T-helper 17 cell (primary cell): ENCODE data around the gene CEACAM6. TPM values are rescaled to one million over a fixed set of nuclear protein-coding genes. Genes with fewer than 3 reads are reported as not detected.
"Not testable (repeated sequence)": the region's sequence is repeated elsewhere in the genome, so short reads cannot be mapped to it uniquely, and the experiment has no call there.

Source experiments
- ATAC-seq: fragments of 150-1000 bp; cut with Tn5 transposase; 2 replicates; pipeline ENCODE4 v1.10.0; 2021; ENCODE audit warnings: mild to moderate bottlenecking, moderate library complexity
- DNase-seq, 3 donors: peaks; one replicate each; pipeline versions ENCODE4 v3.0.0 to v3.0.0-alpha.2; 2020 to 2021
- H3K9me3 ChIP-seq: one replicate; pipeline ENCODE4 v1.7.0; 2013; ENCODE audit warnings: low read length, mild to moderate bottlenecking; ENCODE audit not compliant: control insufficient read depth, poor library complexity, severe bottlenecking
- H3K27ac Mint-ChIP-seq: one replicate; pipeline ENCODE4 v1.8.0; 2022; ENCODE audit warnings: mild to moderate bottlenecking, moderate library complexity, mixed read lengths
- H3K27me3 Mint-ChIP-seq: one replicate; pipeline ENCODE4 v1.8.0; 2022; ENCODE audit warnings: mixed read lengths
- H3K36me3 Mint-ChIP-seq: one replicate; pipeline ENCODE4 v1.8.0; 2022; ENCODE audit warnings: low read depth, mixed read lengths
- H3K4me1 Mint-ChIP-seq: one replicate; pipeline ENCODE4 v1.8.0; 2022; ENCODE audit warnings: mild to moderate bottlenecking, mixed read lengths
- H3K4me3 Mint-ChIP-seq: one replicate; pipeline ENCODE4 v1.8.0; 2022; ENCODE audit warnings: mild to moderate bottlenecking, moderate library complexity, mixed read lengths
- total RNA-seq, 4 donors: library from RNA in 2 of 4; stranded (reverse) in 2 of 4; gene quantifications; one replicate each; pipeline ENCODE4 v1.2.3 and lab custom pipeline; 2022 to 2026

The CEACAM6 gene
- total RNA-seq, 2 donors from 2014 or later, result not detected

DNA sequence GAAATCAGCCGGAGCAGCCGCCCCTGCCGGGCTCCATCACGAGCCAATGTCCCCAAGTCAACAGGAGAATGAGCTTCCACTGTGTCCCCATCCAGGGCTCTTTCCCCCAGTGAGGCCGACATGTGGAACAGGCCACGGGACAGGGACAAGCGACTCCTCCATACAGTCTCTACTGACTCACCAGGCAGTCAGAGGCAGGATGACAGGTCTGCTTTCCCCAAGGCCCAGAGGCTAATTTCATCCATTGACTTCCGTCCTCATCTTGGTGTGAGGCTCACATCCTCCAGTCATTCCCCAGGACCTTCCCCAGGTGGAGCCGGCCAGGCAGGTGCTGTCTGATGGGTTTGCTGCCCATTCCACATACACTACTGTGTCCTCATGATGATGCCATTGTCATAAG lies 3.5 kb downstream of the CEACAM6 start:
- H3K27me3 Mint-ChIP-seq, result peaks cover 85% of the 10 kb centered on the region
- ATAC-seq, result no peak
- H3K4me3 Mint-ChIP-seq, result no peak overlapping the region
- peaks cover 6% of the 10 kb centered on the region for H3K36me3 Mint-ChIP-seq
- H3K4me1 Mint-ChIP-seq, result peaks cover 7% of the 10 kb centered on the region
- H3K27ac Mint-ChIP-seq, result no peak overlapping the region
- no peaks in the 10 kb centered on the region for H3K9me3 ChIP-seq
- DNase-seq, result no peak

DNA sequence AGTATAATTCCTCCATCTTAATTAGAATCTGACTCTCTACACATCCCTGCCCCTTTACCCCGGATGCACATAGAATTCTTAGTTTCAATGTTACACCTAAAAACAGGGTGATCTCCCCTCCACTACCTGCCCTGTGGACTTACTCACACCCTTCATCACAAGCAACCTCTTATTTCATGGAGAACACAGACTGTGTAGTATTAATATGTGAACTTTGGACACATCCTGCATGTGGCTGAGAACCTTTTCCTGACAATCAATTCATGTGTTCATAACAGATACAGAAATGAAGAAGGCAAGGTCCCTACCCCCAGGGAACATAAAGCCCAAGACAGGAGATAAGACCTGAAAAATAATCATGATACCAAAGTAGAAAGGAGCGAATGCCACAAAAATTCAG lies 11.8 kb downstream of the CEACAM6 start:
- DNase-seq (no peak), ATAC-seq (no peak)
- H3K27ac Mint-ChIP-seq, result no peak overlapping the region
- no peaks in the 10 kb centered on the region for H3K9me3 ChIP-seq
- H3K4me1 Mint-ChIP-seq, result peaks cover 4% of the 10 kb centered on the region
- H3K27me3 Mint-ChIP-seq, result peaks cover 75% of the 10 kb centered on the region
- H3K4me3 Mint-ChIP-seq, result no peak overlapping the region
- peaks cover 11% of the 10 kb centered on the region for H3K36me3 Mint-ChIP-seq

DNA sequence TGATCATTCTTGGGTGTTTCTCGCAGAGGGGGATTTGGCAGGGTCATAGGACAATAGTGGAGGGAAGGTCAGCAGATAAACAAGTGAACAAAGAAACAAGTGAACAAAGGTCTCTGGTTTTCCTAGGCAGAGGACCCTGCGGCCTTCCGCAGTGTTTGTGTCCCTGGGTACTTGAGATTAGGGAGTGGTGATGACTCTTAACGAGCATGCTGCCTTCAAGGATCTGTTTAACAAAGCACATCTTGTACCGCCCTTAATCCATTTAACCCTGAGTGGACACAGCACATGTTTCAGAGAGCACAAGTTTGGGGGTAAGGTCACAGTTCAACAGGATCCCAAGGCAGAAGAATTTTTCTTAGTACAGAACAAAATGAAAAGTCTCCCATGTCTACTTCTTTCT lies 12.8 kb downstream of the CEACAM6 start:
- peaks cover 75% of the 10 kb centered on the region for H3K27me3 Mint-ChIP-seq
- not testable (repeated sequence) for H3K27ac Mint-ChIP-seq, DNase-seq, H3K36me3 Mint-ChIP-seq, H3K4me3 Mint-ChIP-seq, ATAC-seq, H3K9me3 ChIP-seq
- peaks cover 12% of the 10 kb centered on the region for H3K4me1 Mint-ChIP-seq

DNA sequence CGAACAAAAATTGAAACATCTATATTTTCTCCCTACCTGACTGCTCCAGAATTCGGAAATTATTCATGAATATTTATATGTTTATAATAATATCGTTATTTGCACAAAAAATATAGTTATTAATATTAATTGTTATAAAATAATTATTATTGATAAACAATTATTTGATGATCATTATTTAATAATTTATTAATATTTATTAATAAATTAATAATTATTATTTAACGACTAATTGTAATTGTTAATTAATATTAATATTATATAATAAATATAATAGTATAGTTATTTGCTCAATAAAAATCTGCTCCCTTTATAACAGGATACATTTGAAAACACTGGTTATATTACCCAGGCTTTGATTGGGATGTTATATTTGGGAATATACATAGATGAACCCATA lies 14.3 kb downstream of the CEACAM6 start:
- peaks cover 26% of the 10 kb centered on the region for H3K4me1 Mint-ChIP-seq
- H3K4me3 Mint-ChIP-seq, result no peak overlapping the region
- H3K36me3 Mint-ChIP-seq, result peaks cover 7% of the 10 kb centered on the region
- peaks cover 73% of the 10 kb centered on the region for H3K27me3 Mint-ChIP-seq
- ATAC-seq (no peak), DNase-seq (no peak)
- no peaks in the 10 kb centered on the region for H3K9me3 ChIP-seq
- H3K27ac Mint-ChIP-seq, result no peak overlapping the region

DNA sequence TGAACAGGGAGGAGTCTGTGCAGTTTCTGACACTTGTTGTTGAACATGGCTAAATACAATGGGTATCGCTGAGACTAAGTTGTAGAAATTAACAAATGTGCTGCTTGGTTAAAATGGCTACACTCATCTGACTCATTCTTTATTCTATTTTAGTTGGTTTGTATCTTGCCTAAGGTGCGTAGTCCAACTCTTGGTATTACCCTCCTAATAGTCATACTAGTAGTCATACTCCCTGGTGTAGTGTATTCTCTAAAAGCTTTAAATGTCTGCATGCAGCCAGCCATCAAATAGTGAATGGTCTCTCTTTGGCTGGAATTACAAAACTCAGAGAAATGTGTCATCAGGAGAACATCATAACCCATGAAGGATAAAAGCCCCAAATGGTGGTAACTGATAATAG lies 16.1 kb downstream of the CEACAM6 start:
- DNase-seq (no peak), ATAC-seq (no peak)
- H3K9me3 ChIP-seq, result no peaks in the 10 kb centered on the region
- Mint-ChIP-seq H3K27me3 (peaks cover 69% of the 10 kb centered on the region), H3K4me3 (no peak overlapping the region), H3K4me1 (peaks cover 30% of the 10 kb centered on the region), H3K36me3 (peaks cover 5% of the 10 kb centered on the region), H3K27ac (no peak overlapping the region)

DNA sequence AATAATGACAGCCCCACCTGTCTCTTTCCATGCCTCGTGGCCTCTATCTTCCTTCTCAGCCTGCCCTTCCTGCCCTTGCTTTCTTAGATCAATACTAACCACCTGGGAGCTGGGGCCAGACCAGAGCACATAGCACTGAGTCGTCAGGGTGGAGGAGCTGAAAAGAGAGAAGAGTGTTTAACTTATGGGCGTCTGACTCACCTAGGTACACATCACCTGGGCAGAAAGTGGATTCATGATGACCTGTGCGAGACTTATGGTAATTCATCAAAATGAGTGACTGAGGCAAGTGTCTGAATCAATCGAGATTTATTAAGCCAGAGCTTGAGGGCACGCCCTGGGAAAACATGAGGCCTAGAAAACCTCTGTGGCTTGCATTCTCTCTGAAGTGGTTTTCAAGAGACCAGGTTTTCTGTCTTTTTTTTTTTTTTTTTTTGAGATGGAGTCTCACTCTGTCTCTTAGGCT lies 19.2 kb downstream of the CEACAM6 start:
- Mint-ChIP-seq H3K27me3 (peaks cover 74% of the 10 kb centered on the region), H3K4me3 (peak overlapping the region; percentile 72), H3K4me1 (peaks cover 28% of the 10 kb centered on the region), H3K36me3 (peaks cover 3% of the 10 kb centered on the region), H3K27ac (peak overlapping the region; percentile 51)
- DNase-seq (peak in 2 of 3 donors; percentile 22 to 27), ATAC-seq (peak; percentile 94)
- no peaks in the 10 kb centered on the region for H3K9me3 ChIP-seq

DNA sequence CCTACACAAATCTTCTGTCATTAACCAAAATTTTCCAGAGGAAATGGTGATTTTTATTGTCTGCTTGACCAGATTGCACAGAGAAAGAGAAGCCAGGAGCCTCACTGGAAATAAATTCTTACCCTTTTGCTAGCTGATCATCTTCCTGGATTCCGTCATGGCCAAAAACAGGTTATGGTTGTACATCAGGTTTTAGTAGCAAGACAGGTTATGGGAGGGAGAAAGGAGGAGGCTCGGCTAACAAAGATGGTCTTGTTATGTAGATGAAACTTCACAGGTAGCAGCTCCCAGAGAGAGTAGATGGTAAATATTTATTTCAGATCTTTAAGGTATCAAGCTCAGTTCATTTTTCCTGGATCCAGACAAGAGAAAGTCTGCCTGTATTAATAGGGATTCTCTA lies 21.4 kb downstream of the CEACAM6 start:
- H3K36me3 Mint-ChIP-seq, result peaks cover 3% of the 10 kb centered on the region
- DNase-seq (no peak), ATAC-seq (no peak)
- H3K4me3 Mint-ChIP-seq, result no peak overlapping the region
- H3K9me3 ChIP-seq, result no peaks in the 10 kb centered on the region
- H3K4me1 Mint-ChIP-seq, result peaks cover 30% of the 10 kb centered on the region
- H3K27me3 Mint-ChIP-seq, result peaks cover 79% of the 10 kb centered on the region
- no peak overlapping the region for H3K27ac Mint-ChIP-seq

DNA sequence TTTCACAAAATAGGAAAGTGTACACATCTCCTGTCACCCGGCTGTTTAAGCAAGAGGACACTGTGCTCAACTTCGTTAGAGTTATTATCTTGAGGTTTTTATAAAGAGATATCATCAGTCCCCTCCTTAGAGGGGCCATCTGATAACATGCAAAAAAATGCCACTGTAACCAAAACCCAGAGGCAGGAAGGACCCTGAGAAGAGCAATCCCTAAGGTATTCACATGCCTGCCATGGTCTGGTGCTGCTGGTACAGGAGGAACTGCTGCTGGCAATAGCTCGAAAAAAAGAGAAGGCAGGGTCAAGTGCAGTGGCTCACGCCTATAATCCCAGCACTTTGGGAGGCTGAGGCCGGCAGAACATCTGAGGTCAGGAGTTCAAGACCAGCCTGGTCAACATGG lies 28.3 kb downstream of the CEACAM6 start:
- peaks cover 17% of the 10 kb centered on the region for H3K4me1 Mint-ChIP-seq
- H3K9me3 ChIP-seq, result no peaks in the 10 kb centered on the region
- no peaks in the 10 kb centered on the region for H3K36me3 Mint-ChIP-seq
- H3K4me3 Mint-ChIP-seq, result no peak overlapping the region
- peaks cover 74% of the 10 kb centered on the region for H3K27me3 Mint-ChIP-seq
- DNase-seq (no peak), ATAC-seq (no peak)
- H3K27ac Mint-ChIP-seq, result no peak overlapping the region

DNA sequence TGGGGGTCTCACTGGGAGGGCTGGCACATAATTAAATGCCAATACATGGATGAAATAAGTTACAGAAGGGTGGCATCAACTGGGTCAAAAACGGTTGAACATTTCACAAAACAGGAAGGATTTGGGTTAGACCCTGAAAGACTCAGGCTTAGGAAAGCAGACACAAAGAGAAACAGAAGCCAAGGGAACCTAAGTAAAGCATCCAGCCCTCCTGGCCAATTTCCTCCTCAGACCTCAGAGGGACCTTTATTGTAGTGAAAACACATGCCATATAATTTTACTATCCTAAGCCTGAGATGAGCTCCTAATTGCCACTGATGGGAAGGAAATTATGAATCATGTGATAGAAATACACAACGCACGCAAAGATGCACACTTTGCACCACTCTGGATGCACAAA lies 29.0 kb downstream of the CEACAM6 start:
- peaks cover 79% of the 10 kb centered on the region for H3K27me3 Mint-ChIP-seq

DNA sequence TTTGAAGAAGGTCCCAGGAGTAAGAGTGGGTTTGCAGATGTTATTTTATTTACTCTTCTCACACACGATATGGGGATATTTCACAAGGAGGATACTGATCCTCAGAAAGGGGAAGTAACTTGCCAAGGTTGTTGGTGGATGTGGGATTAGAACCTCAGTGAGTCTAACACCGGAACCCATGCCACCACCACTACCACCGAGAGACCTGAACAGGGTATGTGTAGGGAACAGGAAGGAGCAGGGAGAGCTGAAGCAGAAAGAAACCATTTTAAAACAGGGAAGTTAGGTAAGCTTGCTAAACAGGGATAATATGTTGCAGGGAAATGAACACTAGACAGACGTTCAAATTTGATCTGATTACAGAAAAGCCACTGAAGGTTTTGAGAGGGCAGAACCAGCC lies 29.4 kb downstream of the CEACAM6 start:
- Mint-ChIP-seq H3K27me3 (peaks cover 77% of the 10 kb centered on the region), H3K36me3 (no peaks in the 10 kb centered on the region), H3K4me1 (peaks cover 17% of the 10 kb centered on the region), H3K4me3 (peak overlapping the region; percentile 77), H3K27ac (no peak overlapping the region)
- no peaks in the 10 kb centered on the region for H3K9me3 ChIP-seq
- ATAC-seq, result no peak
- no peak for DNase-seq

More for the DNA sequence above, 29.0 kb downstream of the CEACAM6 start:
- no peaks in the 10 kb centered on the region for H3K36me3 Mint-ChIP-seq
- no peak overlapping the region for H3K4me3 Mint-ChIP-seq
- H3K4me1 Mint-ChIP-seq, result peaks cover 17% of the 10 kb centered on the region
- H3K27ac Mint-ChIP-seq, result no peak overlapping the region
- DNase-seq (no peak), ATAC-seq (no peak)
- H3K9me3 ChIP-seq, result no peaks in the 10 kb centered on the region

DNA sequence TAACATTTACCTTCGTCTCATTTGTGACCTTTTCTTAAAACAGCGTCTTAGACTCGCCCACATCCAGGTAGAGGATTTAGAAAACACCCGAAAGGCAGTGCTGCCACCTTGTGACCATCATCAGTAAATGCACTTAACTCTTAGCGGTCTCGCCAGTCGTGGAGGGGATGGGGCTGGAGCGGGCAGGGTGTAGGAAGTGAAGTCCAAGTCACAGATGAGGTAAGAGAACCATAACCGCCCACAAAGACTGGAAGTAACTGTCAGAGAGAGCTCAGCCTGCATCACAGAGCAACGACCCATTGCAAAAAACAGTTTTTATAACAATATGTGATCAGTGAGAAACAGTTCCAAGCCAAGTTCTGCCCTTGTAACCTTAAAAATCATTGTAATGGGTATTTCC lies 30.3 kb downstream of the CEACAM6 start:
- no peaks in the 10 kb centered on the region for H3K9me3 ChIP-seq
- peak; percentile 98 for ATAC-seq
- Mint-ChIP-seq H3K27ac (peak overlapping the region; percentile 8), H3K4me1 (peaks cover 16% of the 10 kb centered on the region), H3K4me3 (peak overlapping the region; percentile 55), H3K36me3 (no peaks in the 10 kb centered on the region), H3K27me3 (peaks cover 68% of the 10 kb centered on the region)
- peak; percentile 47 to 56 (median 53) for DNase-seq

DNA sequence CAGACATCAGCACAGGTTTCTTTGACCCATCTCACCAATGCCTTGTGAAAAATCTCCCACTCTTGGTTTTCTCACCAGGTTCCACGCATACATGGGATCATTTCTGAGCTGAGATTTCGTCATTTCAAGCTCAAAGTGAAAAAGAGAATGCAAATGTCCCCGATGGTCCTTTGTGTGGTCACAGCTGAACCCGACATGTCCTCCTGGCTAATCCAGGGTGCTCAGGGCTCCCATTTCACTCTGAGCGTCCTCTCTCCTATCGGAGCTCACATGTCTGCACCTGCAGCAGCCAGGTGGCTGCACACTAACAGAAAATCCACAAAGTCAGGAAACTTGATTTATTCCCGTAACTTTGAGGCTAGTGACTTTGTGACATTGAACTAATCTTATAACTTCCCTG lies 31.7 kb downstream of the CEACAM6 start:
- no peak for ATAC-seq
- Mint-ChIP-seq H3K36me3 (no peaks in the 10 kb centered on the region), H3K4me1 (peaks cover 16% of the 10 kb centered on the region), H3K4me3 (no peak overlapping the region), H3K27me3 (peaks cover 63% of the 10 kb centered on the region), H3K27ac (no peak overlapping the region)
- H3K9me3 ChIP-seq, result no peaks in the 10 kb centered on the region
- no peak for DNase-seq

DNA sequence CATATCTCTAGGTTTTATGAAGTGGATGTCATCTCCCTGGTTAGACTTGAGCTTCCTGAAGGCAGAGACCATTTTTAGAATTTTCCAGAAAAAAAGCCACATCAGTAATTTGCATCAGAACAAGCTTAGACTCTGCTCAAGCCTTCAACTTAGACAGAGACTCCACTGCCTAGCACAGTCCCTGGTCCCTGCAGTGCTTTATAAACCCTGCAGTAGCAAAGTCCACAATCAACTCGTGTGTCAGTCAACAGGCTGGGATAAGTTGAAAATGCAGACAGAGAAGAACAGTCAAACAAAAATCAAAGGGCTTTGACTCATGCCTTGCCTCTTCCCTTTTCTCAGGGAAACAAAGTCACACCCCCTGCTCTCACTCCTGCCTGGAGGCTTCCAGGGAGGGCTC lies 33.2 kb downstream of the CEACAM6 start:
- not testable (repeated sequence) for H3K9me3 ChIP-seq, DNase-seq, H3K36me3 Mint-ChIP-seq, H3K27ac Mint-ChIP-seq, H3K4me3 Mint-ChIP-seq, ATAC-seq
- Mint-ChIP-seq H3K4me1 (peaks cover 22% of the 10 kb centered on the region), H3K27me3 (peaks cover 68% of the 10 kb centered on the region)

DNA sequence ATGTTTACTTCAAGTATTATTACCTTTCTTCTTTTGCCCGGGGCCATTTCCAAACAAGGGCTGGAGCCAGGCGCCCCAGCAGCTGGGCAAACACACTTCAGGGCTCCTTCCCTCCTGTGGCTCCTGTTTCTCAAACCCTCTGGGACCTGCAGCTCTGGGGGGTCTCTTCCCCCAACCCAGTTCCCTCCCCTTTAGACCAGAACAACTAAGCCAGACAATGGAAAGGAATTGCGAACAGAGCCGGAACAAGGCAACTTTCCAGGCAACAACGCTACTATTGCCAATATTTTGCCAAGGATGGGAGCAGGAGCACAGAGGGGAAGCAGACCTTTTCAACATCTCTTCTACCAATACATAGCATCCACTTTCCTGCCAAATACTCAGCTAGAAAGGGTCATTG lies 33.7 kb downstream of the CEACAM6 start:
- not testable (repeated sequence) for H3K9me3 ChIP-seq, H3K27ac Mint-ChIP-seq, DNase-seq, H3K36me3 Mint-ChIP-seq, H3K4me3 Mint-ChIP-seq, ATAC-seq
- peaks cover 22% of the 10 kb centered on the region for H3K4me1 Mint-ChIP-seq
- H3K27me3 Mint-ChIP-seq, result peaks cover 66% of the 10 kb centered on the region
